ENCODE results near the gene COMP. TPM values are rescaled to one million over a fixed set of nuclear protein-coding genes. Genes with fewer than 3 reads are reported as not detected.

COMP gene
- total RNA-seq, 1 experiment from 2014 or later, result not detected

GRCh38 chr19:18793144-18794028 is 2.3 kb upstream of the COMP start:
- ATAC-seq (no peak), DNase-seq (ENCODE audit: low read depth, low spot score) (no peak)
- H3K36me3 ChIP-seq (ENCODE audit: control insufficient read depth in 1 of 2, insufficient read depth in 2 of 2, low read length in 2 of 2), result no peaks in the 10 kb centered on the region
- no TSS peak for BruUV-seq (replicated peaks)
- no peak overlapping the region for H3K4me3 ChIP-seq (replicated peaks in 1 of 2; ENCODE audit: low read depth in 1 of 2, low read length in 2 of 2)
- CTCF ChIA-PET, result no interaction called here
- H3K4me1 ChIP-seq (ENCODE audit: control insufficient read depth in 1 of 2, insufficient read depth in 2 of 2, low read length in 2 of 2), result peaks cover 5 to 10% of the 10 kb centered on the region in 2 experiments; a peak in 1 of 4 replicates
- POLR2A ChIA-PET, result no interaction called here
- H3K27me3 ChIP-seq (ENCODE audit: insufficient read depth, low read length), result no peaks in the 10 kb centered on the region
- H4K20me1 ChIP-seq (ENCODE audit: insufficient read depth), result no peaks in the 10 kb centered on the region
- H3K4me2 ChIP-seq (ENCODE audit: low read length), result no peak overlapping the region
- H3K79me2 ChIP-seq (ENCODE audit: insufficient read depth, low read length), result no peaks in the 10 kb centered on the region
- no peak overlapping the region for H3K9ac ChIP-seq (ENCODE audit: low read length)
- no peak overlapping the region for H3K27ac ChIP-seq (ENCODE audit: low read depth, low read length)
- H3K9me3 ChIP-seq (ENCODE audit: control insufficient read depth in 1 of 2, insufficient read depth in 1 of 2, low read depth in 1 of 2, low read length in 2 of 2), result no peaks in the 10 kb centered on the region
- TF ChIP-seq ZBTB33 (IDR thresholded peaks at IDR 0.05; ENCODE audit: extremely low read depth, insufficient replicate concordance, low read length), result no peak
- TF ChIP-seq CEBPB (IDR thresholded peaks at IDR 0.05; ENCODE audit: low read depth), result no peak
- TF ChIP-seq YY1 (IDR thresholded peaks at IDR 0.05; ENCODE audit: extremely low read depth, insufficient replicate concordance, low read depth, low read length), result no peak
- TF ChIP-seq SIN3A (IDR thresholded peaks at IDR 0.05; ENCODE audit: low read depth), result no peak
- no peak for TF ChIP-seq JUND (IDR thresholded peaks at IDR 0.05)
- TF ChIP-seq EGR1 (IDR thresholded peaks at IDR 0.05; ENCODE audit: low read depth), result no peak
- no peak for TF ChIP-seq RAD21 (IDR thresholded peaks at IDR 0.05; ENCODE audit: low read depth)
- no peak for TF ChIP-seq POLR2A (IDR thresholded peaks at IDR 0.05; ENCODE audit: borderline replicate concordance, extremely low read depth, insufficient read depth, insufficient read length)
- no peak for TF ChIP-seq REST (IDR thresholded peaks at IDR 0.05; ENCODE audit: low read depth)
- no peak for TF ChIP-seq ZFX (IDR thresholded peaks at IDR 0.05)
- TF ChIP-seq TCF7L2 (IDR thresholded peaks at IDR 0.05; ENCODE audit: borderline replicate concordance, extremely low read depth, insufficient read depth, insufficient read length), result no peak
- no peak for TF ChIP-seq MAX (IDR thresholded peaks at IDR 0.05)
- TF ChIP-seq, protein P1, sequence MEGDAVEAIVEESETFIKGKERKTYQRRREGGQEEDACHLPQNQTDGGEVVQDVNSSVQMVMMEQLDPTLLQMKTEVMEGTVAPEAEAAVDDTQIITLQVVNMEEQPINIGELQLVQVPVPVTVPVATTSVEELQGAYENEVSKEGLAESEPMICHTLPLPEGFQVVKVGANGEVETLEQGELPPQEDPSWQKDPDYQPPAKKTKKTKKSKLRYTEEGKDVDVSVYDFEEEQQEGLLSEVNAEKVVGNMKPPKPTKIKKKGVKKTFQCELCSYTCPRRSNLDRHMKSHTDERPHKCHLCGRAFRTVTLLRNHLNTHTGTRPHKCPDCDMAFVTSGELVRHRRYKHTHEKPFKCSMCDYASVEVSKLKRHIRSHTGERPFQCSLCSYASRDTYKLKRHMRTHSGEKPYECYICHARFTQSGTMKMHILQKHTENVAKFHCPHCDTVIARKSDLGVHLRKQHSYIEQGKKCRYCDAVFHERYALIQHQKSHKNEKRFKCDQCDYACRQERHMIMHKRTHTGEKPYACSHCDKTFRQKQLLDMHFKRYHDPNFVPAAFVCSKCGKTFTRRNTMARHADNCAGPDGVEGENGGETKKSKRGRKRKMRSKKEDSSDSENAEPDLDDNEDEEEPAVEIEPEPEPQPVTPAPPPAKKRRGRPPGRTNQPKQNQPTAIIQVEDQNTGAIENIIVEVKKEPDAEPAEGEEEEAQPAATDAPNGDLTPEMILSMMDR (IDR thresholded peaks at IDR 0.05 in 2 of 3, conservative IDR thresholded peaks at IDR 0.05 in 1 of 3; ENCODE audit: borderline replicate concordance in 1 of 3, insufficient read depth in 1 of 3, low read depth in 2 of 3, low read length in 2 of 3), result no peak
- no peak for TF ChIP-seq ATF3 (IDR thresholded peaks at IDR 0.05)
- no peak for TF ChIP-seq ELF1 (IDR thresholded peaks at IDR 0.05; ENCODE audit: borderline replicate concordance, low read depth)
- no peak for TF ChIP-seq CBX3 (IDR thresholded peaks at IDR 0.05; ENCODE audit: low read depth)
- TF ChIP-seq POLR2AphosphoS5 (IDR thresholded peaks at IDR 0.05; ENCODE audit: low read depth, low read length), result no peak
- TF ChIP-seq EZH2phosphoT487 (IDR thresholded peaks at IDR 0.05; ENCODE audit: borderline replicate concordance), result no peak
- no peak for TF ChIP-seq FOSL1 (IDR thresholded peaks at IDR 0.05; ENCODE audit: low read depth)
- TF ChIP-seq EZH2 (IDR thresholded peaks at IDR 0.05), result no peak
- RAD21 ChIA-PET (ENCODE audit: low non-redundant PET in 1 of 2, low total read pairs in 2 of 2, uncharacterized antibody in 2 of 2, unreplicated experiment in 2 of 2), result no interaction called here
- no peak overlapping the region for H2AFZ ChIP-seq (ENCODE audit: low read depth, low read length, poor library complexity, severe bottlenecking)
- intact Hi-C loops (cut with micrococcal nuclease), result no loop called here
- H3K9me2 ChIP-seq (ENCODE audit: insufficient read depth), result no peaks in the 10 kb centered on the region

Data from HCT116 (cell line).